NCI-H2227 treated with DMSO at 0.1 percent for 48 hours (cell line): ENCODE data around the gene NELFB.

Experiments
- DNase-seq: peaks from one replicate; lab custom pipeline; 2025; lab: John Stamatoyannopoulos, UW

Gene NELFB

DNA sequence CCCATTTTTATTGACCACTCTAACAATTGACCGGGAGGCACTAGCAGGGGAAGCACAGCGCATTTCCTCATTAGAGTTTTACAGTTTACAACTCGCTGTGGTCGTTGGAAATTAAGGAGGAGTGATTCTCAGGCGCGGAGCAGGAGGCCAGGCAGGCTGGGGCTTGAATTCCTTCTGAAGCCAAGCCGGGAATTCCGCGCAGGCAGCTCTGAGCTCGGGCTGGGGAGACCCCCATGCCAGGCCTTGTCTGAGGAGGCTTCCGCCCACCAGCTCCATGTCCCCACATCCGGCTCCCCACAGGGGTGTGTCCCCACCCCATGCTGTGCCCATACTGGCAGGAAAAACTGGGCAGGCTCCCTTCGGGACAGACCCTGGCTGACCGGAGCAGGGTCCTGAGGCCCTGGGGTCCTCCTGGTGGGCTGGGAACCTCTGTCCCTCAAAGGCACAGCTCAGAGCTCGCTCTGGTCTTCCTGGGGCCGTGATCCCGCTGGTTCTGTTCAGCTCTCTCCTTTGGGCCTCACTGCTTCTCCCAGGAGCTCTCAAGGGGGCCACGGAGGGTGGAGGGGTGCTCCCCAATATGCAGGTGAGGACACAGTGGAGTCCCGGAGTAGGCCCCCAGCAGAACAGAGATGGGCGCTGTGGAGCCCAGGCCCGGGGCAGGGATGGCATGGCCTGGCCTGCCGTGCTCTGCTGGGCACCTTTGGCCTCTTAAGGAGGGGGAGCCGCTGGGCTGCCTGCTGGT is 48.2 kb downstream of the NELFB start:
- no peak for DNase-seq

DNA sequence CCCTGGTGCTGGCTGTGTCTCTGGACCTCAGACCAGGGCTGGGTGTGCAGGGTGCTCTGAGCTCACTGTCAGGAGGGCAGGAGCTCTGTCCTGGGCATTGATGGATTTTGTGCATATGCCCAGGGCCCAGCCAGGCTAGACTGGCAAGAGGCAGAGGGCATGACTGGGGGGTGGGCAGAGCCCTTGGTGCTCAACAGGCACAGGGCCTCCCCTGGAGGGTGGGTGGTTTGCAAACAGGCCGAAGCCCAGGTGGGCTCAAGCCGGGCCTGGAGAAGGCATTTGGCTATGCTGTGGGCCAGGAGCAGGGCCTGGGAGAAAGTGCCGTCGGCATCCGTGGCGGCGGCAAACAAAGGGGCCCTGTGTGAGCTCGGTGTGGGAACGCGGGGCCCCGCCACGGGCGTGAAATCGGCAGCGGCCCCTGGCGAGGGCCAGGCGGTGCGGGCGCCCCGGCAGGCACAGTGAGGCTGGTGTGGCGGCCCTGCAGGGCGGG is 48.8 kb downstream of the NELFB start:
- DNase-seq: no peak

DNA sequence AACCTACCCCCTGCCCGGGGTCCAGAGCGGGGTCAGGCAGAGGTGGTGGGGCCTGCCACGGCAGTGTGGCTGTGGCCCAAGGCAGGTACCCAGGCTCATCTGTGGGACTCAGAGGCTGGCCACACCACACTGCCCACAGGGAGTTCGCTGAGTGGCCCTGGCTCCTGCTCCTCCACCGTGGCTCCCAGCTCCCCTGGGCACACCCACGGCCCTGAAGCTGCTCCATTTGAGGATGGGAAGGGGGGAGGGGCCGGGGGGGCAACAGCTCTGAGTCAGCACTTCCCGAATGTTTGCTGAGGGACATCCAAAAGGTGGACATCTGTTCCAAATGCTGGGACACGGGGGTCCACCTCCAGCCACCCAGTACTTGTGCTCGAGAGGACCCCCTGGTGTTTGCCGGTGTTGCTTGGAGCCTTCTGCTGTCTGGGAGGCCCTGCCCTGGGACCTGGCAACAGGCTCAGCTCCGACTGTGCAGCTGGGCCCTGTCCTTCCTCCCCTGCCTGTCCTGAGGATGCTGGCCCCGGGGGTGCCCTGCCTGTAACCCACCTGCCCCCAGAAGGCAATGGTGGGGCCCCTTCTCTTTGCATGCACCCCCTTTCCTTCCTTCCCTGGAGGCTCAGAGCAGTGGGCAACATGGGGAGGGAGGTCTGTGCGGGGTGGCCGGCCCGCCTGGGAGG is 49.4 kb downstream of the NELFB start:
- no peak for DNase-seq

DNA sequence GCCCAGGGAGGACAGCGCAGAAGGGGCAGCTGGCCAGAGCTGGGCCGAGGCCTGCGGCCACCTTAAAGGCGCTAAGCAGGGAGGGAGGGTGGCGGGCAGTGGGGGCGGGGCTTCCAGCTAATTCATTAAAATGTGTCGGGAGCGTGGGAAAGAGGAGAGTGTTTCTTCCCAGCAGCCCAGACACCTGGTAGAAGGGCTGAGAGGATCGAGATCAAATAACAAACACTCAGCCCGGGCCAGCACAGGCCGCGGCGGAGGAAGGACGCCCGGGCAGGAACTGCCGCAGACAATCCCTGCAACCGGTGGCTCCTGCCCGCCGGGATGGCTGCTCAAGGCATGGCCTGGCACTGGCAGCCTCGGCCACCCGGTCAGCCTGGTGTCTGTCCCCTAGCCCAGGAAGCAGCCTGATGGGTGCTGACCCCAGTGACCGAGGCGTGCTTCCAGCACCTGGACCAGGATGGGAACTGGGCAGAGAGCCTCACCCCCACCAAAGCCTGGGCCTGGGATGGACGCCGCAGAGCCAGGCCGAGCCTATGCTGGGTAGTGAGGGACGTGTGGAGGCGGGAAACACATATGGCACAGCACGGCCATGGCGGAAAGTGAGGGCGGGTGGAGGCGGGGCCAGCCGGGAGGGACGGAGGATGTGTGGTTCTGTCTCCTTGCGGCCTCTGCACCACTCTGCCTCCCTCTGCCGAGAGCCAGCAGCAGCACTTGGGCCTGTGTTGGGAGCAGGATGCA is 50.1 kb downstream of the NELFB start:
- no peak for DNase-seq

DNA sequence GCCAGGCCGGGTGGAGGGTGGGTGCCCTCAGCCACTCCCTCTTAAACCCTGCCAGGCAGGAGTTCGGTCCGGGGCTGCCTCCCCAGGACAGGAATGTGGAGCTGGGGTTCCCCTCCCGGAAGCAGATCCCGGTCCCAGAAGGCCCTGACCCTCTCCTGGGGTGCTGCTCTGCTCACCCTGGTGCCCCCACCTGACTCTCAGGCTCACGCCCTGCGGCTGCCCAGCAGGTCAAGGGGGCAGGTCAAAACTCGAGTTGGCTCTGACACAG is 50.6 kb downstream of the NELFB start:
- no peak for DNase-seq

DNA sequence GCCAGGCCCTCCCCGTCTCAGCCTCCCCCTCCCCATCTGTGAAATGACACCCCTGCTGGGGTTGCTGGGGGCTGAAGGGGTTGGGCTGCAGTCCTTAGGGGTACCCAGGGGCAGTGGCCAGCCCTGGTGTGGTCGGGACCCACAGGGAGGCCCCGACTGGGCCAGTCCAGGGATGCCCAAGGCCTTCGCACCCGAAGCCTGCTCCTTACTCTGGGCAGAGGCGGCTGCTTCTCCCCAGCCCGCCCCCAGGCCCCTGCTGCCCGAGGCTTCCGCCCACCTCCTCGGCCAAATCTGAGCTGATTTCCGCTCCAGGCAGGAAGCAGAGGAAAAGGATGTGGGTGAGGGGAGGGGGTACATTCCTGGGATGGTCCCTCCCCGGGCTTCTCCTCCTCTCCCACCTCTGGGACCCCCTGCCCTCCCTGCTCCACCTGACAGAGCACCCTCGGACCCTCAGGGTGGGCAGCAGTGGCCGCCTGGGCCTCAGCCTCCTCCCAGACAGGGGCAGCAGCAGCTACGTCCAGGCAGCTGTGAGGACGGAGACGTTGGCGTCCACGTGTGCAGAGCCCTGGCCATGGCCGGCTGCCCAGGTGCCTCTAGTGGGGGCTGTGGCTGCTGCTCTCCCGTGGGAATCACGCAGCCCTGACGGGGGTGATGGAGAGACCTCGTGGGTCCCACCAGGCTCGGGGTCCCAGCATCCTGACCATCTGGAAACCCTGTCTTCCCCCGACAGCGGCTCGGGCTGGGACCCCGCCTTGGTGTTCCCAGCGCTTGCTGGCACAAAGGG is 51.1 kb downstream of the NELFB start:
- no peak for DNase-seq

DNA sequence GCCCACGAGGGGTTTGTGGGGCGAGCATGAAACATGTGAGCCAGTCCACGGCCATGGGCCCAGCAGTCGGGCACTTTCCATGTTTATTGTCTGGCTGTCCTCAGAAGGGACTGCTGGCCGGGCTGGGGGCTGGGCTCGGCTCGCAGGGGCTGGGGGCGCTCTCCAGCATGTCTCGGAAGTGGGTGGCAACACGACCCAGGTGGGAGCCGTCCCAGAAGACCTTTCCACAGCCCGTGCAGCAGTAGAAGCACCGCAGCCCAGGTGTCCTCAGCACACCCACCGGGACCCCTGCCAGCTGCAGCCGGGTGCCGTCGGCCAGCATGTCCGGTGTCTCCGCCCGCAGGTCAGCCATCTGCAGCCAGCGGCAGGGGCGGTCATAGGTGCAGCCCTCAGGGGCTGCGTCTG is 51.7 kb downstream of the NELFB start:
- DNase-seq: no peak

DNA sequence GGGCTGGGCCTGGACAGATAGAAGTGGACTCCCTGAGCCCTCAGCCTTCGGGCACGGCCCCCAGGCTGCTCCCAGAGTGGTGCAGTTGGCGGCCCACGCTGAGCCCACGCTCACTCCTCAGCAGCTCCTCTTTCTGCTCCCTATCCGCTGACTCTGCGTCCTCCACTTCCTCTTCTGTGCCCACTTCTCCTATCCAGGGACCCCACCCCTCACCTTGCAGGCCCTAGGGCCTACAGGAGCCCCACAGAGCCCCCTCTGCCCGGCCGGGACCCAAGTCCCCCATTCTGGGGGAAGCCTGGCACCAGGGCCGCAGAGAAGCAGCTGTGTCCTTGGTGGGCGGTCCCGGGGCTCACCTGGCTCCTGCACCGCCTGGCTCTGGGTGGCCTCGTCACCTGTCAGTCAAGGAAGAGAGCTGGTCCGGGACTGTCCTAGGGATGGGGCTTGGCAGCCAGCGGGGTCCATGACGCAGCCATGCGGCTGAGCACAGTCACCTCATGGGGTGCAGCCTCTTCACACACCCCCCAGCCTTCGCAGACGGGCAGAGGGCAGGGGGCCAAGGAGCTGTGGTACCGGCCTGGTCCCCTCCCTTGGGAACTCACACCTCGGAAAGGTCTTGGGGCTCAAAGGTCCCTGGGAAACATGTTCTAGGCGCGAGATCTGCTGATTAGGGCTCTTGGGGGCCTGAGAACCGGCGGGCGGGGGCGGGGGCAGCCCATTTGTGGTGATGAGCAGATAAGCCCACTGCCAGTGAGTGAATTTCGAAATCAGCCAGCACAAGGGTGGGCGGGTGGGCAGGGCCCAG is 52.3 kb downstream of the NELFB start:
- DNase-seq: no peak

DNA sequence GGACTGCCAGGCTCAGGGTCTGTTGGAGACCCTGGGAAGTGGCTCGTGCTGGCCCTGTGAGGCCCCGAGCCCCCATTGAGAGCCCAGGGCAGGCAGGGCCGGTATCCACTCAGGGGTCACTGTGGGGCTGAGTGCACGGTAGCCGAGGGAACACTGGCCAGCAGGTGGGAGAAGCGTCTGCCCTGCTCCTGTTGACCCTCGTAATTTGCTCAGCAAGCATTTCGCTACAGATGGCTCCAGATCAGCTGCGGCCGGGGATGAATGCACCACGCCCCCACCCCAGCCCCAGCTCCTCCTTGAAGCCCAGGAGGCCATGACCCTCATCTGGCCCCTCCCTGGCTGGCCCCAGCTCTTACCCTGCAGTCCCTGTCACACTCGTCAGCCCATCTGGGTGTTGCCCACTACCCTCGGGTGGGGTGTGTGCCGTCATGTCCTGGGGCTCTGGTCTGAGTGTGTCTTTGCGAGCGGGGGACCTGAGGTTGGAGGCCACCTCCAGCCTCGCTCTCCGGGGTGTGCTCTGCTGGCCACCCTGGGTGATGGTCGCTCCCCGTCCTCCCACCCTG is 53.0 kb downstream of the NELFB start:
- DNase-seq: peak; percentile 13

DNA sequence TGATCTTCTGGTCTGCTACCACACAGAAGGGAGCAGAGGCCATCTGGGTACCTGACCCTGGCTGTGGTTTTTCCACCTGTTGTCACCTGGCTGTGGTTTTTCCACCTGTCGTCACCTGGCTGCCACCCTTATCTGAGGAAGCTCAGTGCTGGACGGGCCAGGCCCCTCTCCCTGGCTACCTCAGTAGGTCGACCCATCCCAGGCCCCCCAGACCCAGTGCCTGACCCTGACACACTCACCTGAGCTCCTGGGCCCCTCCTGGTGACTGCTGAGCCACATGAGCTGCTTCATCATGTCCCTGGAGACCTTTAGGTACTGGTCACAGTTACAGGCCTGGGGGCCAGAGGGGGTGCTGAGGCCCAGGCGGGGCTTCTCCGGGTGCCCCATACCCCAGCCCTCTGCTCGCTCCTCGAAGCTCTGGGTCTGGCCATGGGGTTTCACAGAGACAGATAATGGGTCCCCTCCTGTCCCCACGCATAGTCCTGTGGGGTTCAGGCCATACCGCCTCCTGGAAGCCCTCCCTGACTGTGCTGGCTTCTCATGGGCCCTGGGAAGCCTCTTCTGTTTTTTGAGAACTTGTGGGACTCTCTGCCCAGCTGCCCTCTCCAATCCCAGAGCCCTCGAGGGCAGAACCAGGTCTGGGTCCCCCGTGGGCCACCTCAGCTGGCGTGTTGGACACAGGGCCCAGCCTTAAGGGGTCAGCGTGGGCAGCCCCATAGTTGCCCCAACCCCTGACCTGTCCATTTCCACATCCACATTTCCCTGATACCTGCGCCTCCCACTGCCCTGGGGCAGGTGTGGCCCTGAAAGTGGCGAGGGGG is 54.5 kb downstream of the NELFB start:
- DNase-seq: no peak

DNA sequence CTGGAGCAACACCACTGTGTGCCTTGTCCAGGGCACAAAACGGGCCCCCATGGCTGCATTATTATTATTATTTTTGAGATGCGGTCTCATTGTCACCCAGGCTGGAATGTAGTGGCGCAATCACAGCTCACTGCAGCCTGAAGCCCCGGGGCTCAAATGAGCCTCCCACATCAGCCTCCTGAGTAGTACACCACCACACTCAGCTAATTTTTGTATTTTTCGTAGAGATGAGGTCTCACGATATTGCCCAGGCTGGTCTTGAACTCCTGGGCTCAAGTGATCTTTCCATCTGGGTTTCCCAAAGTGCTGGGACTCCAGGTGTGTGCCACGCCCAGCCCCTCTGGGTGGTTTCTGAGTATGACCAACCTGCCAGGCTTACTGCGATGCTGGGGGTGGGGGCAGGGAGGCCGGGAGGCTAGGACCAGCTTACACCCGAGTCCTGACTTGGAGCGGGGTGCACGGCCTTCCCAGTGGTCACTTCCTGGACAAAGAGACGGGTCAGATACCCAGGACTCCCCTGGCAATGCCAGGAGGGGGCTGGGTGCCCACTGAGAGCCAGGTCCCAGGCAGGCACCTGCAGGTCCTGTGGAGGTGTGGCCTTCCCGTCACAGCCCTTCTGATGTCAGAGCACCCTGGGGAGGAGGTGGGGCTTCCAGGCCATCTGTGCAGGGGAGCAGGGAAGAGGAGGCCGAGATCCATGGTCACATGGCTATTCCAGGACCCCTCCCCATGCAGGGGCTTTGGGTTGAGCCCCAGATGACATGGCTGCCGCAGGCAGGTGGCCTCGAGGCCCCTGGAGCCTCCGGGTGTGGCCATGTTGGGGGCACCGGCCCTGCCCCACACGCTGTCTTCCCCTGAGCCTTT is 55.3 kb downstream of the NELFB start:
- no peak for DNase-seq

DNA sequence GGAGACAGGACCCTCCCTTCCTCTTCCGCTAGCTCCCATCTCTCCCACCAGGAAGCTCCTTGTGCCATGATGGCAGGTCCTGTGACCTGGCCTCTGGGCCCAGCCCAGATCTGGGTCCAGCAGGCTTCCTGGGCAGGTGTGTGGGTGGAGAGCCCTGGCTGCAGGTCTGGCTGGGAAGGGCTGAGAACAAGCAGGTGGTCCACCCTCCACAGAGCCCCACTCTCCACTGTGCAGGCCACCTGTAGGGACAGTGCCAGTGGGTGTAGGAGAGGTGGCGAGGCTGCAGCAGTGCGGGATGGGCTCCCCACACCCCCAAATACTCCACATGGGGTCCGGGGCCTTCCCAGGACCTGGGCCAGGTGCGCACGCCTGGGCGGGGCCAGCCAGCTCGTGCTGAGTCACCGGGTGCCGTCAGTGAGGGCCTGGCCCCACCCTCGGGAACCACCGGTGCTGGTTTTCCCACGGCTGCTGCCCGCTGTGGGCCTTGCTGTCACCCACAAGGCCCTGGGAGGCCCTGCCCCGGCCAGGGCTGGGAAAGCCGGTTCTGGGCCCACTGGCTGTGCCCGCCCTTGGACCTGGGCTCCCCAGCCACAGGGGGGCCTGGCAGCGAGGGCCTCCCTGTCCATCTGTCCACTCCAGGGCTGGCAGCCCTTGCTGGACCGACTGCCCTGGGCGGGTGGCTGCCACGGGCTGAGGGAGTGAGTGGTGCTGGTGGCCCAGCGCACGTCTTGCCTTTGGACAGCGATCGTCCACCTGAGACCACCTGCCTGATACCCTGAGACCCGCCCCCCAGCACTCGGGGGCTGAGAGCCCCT is 56.3 kb downstream of the NELFB start:
- DNase-seq: no peak

DNA sequence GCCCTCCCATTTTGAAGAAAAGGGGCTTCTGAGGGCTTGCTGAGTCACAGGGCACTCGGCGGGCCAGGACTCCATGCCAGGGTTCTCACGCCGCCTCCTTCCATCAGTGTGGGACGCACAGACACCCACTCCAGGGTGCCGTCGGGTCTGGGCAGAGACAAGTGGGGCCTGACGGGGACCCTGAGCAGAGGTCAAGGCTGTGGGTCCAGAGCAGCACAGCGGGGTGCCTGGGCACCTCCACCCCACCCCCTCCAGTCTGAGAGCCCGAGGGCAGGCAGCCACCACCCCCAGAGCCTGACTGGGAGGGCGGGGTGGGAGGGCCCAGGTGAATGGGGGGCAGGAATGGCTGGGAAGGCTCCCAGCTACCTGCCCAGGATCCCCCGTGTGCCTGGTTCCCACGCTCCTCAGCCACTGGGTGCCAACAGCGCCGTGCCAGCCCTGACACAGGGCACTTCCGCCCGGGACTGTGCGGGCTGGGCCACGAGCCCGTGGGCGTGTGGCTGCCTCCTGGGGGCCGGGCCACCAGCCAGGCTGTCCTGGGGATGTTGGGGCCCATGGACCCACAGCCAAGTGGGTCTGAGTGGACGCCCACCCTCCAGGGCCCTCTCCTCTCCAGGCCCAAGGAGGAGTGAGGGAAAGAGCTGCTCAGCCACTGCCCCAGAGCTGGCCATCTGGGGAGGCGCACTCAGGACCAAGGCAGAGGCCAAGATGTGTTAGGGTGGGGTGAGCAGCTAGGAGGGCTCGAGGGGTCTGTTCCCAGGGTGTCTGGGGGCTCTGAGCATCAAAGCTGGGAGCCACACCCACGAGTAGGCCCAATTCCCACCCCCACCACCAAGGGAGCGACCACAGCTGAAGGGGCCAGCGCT is 57.1 kb downstream of the NELFB start:
- no peak for DNase-seq

DNA sequence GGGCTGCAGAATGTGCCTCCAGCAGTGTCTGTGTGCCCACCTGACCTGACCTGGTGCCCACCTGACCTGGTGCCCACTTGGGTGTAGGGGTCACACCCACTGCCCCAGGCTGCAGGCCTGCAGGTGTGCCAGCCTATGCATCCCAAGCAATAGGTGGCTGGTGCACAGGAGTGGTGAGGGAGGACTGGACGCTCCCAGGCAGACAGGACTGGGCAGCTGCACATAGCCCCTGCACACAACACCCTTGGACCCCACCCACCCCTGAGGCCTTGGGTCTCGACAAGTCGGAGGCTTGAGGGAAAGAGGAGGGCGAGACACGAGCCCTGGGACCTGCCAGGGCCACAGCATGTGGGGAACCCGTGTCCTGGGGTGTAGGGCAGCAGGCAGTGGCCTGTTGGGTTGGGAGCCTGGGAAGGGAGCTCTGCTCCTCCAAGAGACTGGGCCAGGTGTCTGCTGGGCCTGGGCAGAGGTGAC is 57.8 kb downstream of the NELFB start:
- no peak for DNase-seq

DNA sequence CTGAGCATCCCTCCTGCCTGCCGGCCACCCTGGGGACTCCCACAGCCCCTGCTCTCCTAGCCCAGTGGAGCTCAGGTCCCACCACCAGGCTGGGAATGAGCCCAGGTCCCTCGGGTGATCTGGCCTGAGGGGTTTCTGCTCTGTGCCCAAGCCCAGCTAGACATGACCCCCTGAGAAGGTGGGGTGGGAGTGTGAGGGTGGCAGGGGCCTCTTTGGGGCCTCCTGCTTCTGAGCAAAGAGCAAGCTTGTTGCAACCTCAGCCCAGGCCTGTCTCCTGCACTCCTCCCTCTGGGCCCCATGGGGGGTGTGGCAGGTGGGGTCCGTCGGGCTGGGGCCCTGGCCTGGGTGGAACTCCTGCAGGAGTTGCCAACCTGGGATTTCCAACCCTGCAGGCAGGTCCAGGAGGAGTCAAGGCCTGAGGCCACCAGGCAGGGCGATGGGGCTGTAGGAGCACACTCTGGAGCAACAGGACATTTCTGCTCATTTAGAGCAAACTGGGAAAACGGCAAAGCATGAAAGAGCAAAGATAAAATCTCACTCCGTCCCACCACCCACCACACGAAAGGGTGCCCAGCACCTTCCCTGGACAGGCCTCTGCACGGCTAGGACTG is 58.3 kb downstream of the NELFB start:
- no peak for DNase-seq

DNA sequence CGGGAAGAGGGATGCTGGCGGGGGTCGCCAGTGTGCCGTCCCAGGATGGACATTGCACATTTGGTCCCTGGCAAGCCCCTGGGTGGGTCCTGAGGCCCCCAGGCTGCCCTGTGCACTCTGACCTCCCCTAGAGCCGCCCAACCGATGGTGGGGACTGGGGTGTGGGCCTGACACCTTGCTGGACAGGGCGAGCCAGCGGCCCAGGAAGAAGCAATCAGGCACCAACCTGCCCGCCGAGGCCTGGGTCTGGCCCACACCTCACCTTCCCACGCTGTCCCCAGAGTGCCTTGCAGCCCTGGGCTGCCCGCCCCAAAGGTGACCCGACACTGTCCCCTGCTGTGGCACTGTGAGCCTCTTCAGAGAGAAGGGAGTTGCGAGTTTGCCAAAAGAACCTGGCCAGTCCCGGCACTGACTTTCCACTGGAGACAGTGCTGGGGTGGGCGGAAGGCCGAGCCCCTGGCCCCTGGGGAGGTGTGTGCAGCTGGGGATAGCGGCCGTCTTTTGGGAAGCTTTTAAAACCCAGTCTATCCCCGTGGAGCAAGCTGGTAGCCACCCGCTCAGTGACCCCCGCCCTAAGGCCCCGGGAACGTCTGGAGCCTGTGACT is 58.9 kb downstream of the NELFB start:
- DNase-seq: no peak
